K562 (cell line): ENCODE results near the gene ZNF544. TPM values are rescaled to one million over a fixed set of nuclear protein-coding genes. Genes with fewer than 3 reads are reported as not detected.

Source experiments
- ADNP ChIP-seq: fragments of 200-800 bp; sonication (Bioruptor generic); IDR thresholded peaks from 2 replicates; pipeline ENCODE4 v1.6.1; 2016; ENCODE audit warnings: missing genetic modification characterization, missing compliant biosample characterization
- BRD9 ChIP-seq: fragments of 450-650 bp; IDR thresholded peaks from 2 replicates; pipeline ENCODE4 v1.6.1; 2018; ENCODE audit warnings: low read depth; ENCODE audit not compliant: partially characterized antibody
- CBX1 ChIP-seq: sonication (generic); IDR thresholded peaks from 2 replicates; pipeline ENCODE4 v1.6.1; 2016; ENCODE audit warnings: antibody characterized with exemption, low read depth, mild to moderate bottlenecking
- DDX20 ChIP-seq: fragments of 450-650 bp; IDR thresholded peaks from 2 replicates; pipeline ENCODE4 v1.6.1; 2016; ENCODE audit warnings: missing genetic modification characterization, low read depth, mild to moderate bottlenecking, missing compliant biosample characterization, moderate library complexity
- ERF ChIP-seq: fragments of 450-650 bp; formaldehyde crosslinking; IDR thresholded peaks from 2 replicates; pipeline ENCODE4 v1.4.0; 2020; ENCODE audit warnings: mild to moderate bottlenecking, mixed read lengths
- MEF2A ChIP-seq: IDR thresholded peaks from 2 replicates; pipeline ENCODE4 v1.6.1; 2011; ENCODE audit warnings: low read depth, mild to moderate bottlenecking, low read length, moderate library complexity; ENCODE audit not compliant: control insufficient read depth
- NONO ChIP-seq, 2 experiments: fragments of 200-400 bp in 1 of 2; fragments of 450-650 bp in 1 of 2; formaldehyde crosslinking in 1 of 2; IDR thresholded peaks; 2 replicates each; pipeline ENCODE4 v1.6.1; 2017; ENCODE audit warnings: low read depth in 2 of 2, mild to moderate bottlenecking in 2 of 2, moderate library complexity in 2 of 2, low read length in 1 of 2
- PURB ChIP-seq: sonication (generic); formaldehyde crosslinking; IDR thresholded peaks from 2 replicates; pipeline ENCODE4 v1.9.0; 2021; ENCODE audit warnings: low read depth, mild to moderate bottlenecking, missing genetic modification reagents
- RBFOX2 ChIP-seq: fragments of 200-400 bp; formaldehyde crosslinking; IDR thresholded peaks from 2 replicates; pipeline ENCODE4 v1.6.1; 2017; ENCODE audit warnings: low read depth, mild to moderate bottlenecking, low read length, moderate library complexity
- SIX5 ChIP-seq, 2 experiments: IDR thresholded peaks; 2 replicates each; pipeline ENCODE4 v1.6.1; 2011; ENCODE audit warnings: low read length in 2 of 2, borderline replicate concordance in 1 of 2, low read depth in 1 of 2, mild to moderate bottlenecking in 1 of 2, moderate library complexity in 1 of 2; ENCODE audit not compliant: insufficient read depth in 1 of 2
- ZNF165 ChIP-seq: fragments of 250-450 bp; sonication (Bioruptor Pico); IDR thresholded peaks from 2 replicates; pipeline ENCODE4 v1.4.0; 2020; ENCODE audit warnings: borderline replicate concordance
- ZNF274 ChIP-seq: IDR thresholded peaks from 2 replicates; pipeline ENCODE4 v1.6.1; 2011; ENCODE audit warnings: low read depth, mild to moderate bottlenecking, low read length, moderate library complexity, borderline replicate concordance
- ZNF507 ChIP-seq: conservative IDR thresholded peaks from 2 replicates; pipeline ENCODE4 v1.6.1; 2017; ENCODE audit warnings: missing genetic modification characterization, missing compliant biosample characterization
- polyA plus RNA-seq, 8 experiments: library from polyadenylated mRNA; depleted of rRNA in 4 of 8; stranded (reverse) in 5 of 8; unstranded in 3 of 8; fragments of >200 nt; fragmentation: Nextera tagmentation in 2 of 8; fragmentation: Illumina TruSeq in 1 of 8; extraction: Ambion mirVana in 2 of 8; extraction: Trizol in 1 of 8; gene quantifications; 2 replicates each; pipeline versions ENCODE4 v1.2.1 to v1.2.3, GENCODE V29; 2011 to 2014; ENCODE audit warnings: inconsistent platforms in 1 of 8, missing spikeins in 1 of 8
- total RNA-seq, 7 experiments: library from RNA; depleted of rRNA in 6 of 7; stranded (reverse); fragments of >200 nt in 6 of 7; fragmentation: Illumina TruSeq in 2 of 7; extraction: Trizol in 2 of 7; gene quantifications; 2 replicates each; pipeline versions ENCODE4 v1.2.1 to v1.2.3, GENCODE V29; 2011 to 2021; ENCODE audit warnings: low replicate concordance in 1 of 7
- TF ChIP-seq, protein P1 (sequence below), 2 experiments: fragments of 250-450 bp in 1 of 2; fragments of 450-650 bp in 1 of 2; sonication (Bioruptor Pico) in 1 of 2; IDR thresholded peaks; 2 replicates each; pipeline versions ENCODE4 v1.6.1 to v1.8.0; 2016 to 2021; ENCODE audit warnings: mild to moderate bottlenecking in 2 of 2, moderate library complexity in 2 of 2, missing compliant biosample characterization in 1 of 2, missing genetic modification characterization in 1 of 2
- TF ChIP-seq, protein P2 (sequence below): fragments of 250-450 bp; sonication (Bioruptor Pico); IDR thresholded peaks from 2 replicates; pipeline ENCODE4 v1.5.0; 2021
- TF ChIP-seq, protein P3 (sequence below): sonication (generic); formaldehyde crosslinking; IDR thresholded peaks from 2 replicates; pipeline ENCODE4 v1.8.0; 2023; ENCODE audit warnings: mild to moderate bottlenecking, missing genetic modification reagents
- TF ChIP-seq, protein P4 (sequence below): fragments of 450-650 bp; conservative IDR thresholded peaks from 2 replicates; pipeline ENCODE4 v1.6.1; 2016; ENCODE audit warnings: missing genetic modification characterization, low read depth, mild to moderate bottlenecking, control low read depth, missing compliant biosample characterization
- TF ChIP-seq, protein P5 (sequence below): fragments of 250-450 bp; sonication (Bioruptor Pico); IDR thresholded peaks from 2 replicates; pipeline ENCODE4 v1.8.0; 2021; ENCODE audit warnings: moderate library complexity, mild to moderate bottlenecking, inconsistent platforms

The ZNF544 gene
- total and polyA plus RNA-seq, 9 of the 15 experiments (the other 6 are each of a cell fraction or from before 2014, with no cell fraction given) = 23.6 to 59.0 (median 41.4) TPM

DNA sequence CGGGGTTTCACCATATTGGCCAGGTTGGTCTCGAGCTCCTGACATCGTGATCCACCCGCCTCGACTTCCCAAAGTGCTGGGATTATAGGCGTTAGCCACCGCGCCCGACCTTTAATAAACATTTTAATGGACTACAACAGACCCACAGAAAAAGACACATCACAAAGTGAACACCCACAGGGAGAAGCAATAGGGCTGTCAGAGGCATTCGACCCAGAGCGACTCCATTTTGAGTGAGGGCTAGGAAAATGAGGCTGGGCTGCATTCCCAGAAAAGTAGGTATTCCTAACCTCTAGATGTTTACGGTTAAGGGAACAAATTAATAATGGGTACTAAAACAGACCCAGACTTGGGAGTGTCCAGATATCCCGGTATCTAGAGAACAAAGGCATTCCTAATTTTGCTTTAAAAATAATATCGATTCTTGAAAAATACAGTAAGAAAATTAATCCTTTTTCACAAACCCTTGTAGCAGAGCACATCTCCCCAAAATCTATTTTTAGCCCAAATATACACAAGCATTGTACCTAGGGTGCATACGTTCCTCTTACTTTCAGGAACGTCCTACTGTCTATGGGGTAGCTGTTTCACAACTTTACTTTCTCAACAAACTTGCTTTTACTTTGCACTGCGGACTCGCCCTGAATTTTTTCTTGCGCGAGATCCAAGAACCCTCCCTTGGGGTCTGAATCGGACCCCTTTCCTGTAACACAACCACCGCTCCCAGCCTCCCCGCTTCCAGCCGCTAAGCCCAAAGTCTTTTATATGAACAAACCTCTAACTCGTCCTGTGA, 49.2 kb downstream of the ZNF544 start (continued):
- peak; percentile 68; the same call in 1 of the 2 replicates for TF ChIP-seq DDX20 (tag)
- TF ChIP-seq, protein P1, sequence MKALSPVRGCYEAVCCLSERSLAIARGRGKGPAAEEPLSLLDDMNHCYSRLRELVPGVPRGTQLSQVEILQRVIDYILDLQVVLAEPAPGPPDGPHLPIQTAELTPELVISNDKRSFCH (CRISPR knock-in tag; IDR thresholded peaks at IDR 0.05) = no peak
- TF ChIP-seq, protein P1 (tag; IDR thresholded peaks at IDR 0.05) = peak; percentile 62; the same call in 1 of the 2 replicates
- peak; percentile 76; the same call in 1 of the 2 replicates for TF ChIP-seq MEF2A
- TF ChIP-seq ADNP = no peak
- TF ChIP-seq ZNF274 = no peak
- no peak for TF ChIP-seq BRD9
- no peak for TF ChIP-seq NONO (IDR thresholded peaks at IDR 0.05; ENCODE audit: low read depth in 2 of 2, low read length in 1 of 2)
- no peak for TF ChIP-seq ZNF165 (CRISPR knock-in tag)
- TF ChIP-seq, protein P2, sequence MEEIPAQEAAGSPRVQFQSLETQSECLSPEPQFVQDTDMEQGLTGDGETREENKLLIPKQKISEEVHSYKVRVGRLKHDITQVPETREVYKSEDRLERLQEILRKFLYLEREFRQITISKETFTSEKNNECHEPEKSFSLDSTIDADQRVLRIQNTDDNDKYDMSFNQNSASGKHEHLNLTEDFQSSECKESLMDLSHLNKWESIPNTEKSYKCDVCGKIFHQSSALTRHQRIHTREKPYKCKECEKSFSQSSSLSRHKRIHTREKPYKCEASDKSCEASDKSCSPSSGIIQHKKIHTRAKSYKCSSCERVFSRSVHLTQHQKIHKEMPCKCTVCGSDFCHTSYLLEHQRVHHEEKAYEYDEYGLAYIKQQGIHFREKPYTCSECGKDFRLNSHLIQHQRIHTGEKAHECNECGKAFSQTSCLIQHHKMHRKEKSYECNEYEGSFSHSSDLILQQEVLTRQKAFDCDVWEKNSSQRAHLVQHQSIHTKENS (CRISPR knock-in tag) = no peak
- TF ChIP-seq, protein P3, sequence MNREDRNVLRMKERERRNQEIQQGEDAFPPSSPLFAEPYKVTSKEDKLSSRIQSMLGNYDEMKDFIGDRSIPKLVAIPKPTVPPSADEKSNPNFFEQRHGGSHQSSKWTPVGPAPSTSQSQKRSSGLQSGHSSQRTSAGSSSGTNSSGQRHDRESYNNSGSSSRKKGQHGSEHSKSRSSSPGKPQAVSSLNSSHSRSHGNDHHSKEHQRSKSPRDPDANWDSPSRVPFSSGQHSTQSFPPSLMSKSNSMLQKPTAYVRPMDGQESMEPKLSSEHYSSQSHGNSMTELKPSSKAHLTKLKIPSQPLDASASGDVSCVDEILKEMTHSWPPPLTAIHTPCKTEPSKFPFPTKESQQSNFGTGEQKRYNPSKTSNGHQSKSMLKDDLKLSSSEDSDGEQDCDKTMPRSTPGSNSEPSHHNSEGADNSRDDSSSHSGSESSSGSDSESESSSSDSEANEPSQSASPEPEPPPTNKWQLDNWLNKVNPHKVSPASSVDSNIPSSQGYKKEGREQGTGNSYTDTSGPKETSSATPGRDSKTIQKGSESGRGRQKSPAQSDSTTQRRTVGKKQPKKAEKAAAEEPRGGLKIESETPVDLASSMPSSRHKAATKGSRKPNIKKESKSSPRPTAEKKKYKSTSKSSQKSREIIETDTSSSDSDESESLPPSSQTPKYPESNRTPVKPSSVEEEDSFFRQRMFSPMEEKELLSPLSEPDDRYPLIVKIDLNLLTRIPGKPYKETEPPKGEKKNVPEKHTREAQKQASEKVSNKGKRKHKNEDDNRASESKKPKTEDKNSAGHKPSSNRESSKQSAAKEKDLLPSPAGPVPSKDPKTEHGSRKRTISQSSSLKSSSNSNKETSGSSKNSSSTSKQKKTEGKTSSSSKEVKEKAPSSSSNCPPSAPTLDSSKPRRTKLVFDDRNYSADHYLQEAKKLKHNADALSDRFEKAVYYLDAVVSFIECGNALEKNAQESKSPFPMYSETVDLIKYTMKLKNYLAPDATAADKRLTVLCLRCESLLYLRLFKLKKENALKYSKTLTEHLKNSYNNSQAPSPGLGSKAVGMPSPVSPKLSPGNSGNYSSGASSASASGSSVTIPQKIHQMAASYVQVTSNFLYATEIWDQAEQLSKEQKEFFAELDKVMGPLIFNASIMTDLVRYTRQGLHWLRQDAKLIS = no peak
- TF ChIP-seq ZNF507 (tag) = no peak
- no peak for TF ChIP-seq PURB (CRISPR knock-in tag)
- TF ChIP-seq ERF = 0 out of 2 replicates have a peak, but pooled peaks have one; percentile 35
- TF ChIP-seq CBX1 = no peak
- TF ChIP-seq, protein P4, sequence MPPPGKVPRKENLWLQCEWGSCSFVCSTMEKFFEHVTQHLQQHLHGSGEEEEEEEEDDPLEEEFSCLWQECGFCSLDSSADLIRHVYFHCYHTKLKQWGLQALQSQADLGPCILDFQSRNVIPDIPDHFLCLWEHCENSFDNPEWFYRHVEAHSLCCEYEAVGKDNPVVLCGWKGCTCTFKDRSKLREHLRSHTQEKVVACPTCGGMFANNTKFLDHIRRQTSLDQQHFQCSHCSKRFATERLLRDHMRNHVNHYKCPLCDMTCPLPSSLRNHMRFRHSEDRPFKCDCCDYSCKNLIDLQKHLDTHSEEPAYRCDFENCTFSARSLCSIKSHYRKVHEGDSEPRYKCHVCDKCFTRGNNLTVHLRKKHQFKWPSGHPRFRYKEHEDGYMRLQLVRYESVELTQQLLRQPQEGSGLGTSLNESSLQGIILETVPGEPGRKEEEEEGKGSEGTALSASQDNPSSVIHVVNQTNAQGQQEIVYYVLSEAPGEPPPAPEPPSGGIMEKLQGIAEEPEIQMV (tag) = peak; percentile 42; the same call in 1 of the 2 replicates
- TF ChIP-seq, protein P5, sequence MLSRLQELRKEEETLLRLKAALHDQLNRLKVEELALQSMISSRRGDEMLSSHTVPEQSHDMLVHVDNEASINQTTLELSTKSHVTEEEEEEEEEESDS (CRISPR knock-in tag) = no peak
- no peak for TF ChIP-seq RBFOX2
- no peak for TF ChIP-seq SIX5 (IDR thresholded peaks at IDR 0.05; ENCODE audit: borderline replicate concordance in 1 of 2, insufficient read depth in 1 of 2, low read depth in 1 of 2, low read length in 2 of 2)
